Measurements from ENCODE around the gene IGLL1.

DNA sequence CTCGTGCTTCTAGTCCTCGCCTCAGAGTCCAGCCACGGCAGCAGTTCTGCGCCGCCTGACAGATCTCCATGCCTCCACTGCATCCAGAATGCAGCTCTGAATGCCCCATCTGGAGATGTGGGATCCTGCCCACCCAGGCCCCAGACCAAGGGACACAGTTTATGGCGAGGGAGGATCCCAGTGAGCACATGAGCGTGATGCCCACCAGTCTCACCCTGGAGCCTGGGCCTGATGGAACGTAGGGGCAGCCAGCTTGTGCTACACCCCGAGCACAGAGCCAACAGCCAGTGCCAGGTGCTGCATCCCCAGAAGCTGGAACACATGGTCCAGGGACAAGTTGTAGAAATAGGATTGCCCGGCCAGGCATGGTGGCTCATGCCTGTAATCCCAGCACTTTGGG lies 10.4 kb downstream of the IGLL1 start:
- TF ChIP-seq, protein P1, sequence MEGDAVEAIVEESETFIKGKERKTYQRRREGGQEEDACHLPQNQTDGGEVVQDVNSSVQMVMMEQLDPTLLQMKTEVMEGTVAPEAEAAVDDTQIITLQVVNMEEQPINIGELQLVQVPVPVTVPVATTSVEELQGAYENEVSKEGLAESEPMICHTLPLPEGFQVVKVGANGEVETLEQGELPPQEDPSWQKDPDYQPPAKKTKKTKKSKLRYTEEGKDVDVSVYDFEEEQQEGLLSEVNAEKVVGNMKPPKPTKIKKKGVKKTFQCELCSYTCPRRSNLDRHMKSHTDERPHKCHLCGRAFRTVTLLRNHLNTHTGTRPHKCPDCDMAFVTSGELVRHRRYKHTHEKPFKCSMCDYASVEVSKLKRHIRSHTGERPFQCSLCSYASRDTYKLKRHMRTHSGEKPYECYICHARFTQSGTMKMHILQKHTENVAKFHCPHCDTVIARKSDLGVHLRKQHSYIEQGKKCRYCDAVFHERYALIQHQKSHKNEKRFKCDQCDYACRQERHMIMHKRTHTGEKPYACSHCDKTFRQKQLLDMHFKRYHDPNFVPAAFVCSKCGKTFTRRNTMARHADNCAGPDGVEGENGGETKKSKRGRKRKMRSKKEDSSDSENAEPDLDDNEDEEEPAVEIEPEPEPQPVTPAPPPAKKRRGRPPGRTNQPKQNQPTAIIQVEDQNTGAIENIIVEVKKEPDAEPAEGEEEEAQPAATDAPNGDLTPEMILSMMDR (IDR thresholded peaks at IDR 0.05) = no peak
- TF ChIP-seq POLR2A (IDR thresholded peaks at IDR 0.05) = no peak
